SK-N-SH (cell line): ENCODE data around the gene MON1B.

ENCODE experiments used
- CHD2 ChIP-seq: fragments of 150-350 bp; IDR thresholded peaks from 2 replicates; pipeline ENCODE4 v1.6.1; 2018; ENCODE audit warnings: low read length; ENCODE audit not compliant: partially characterized antibody
- EP300 ChIP-seq, 2 experiments: IDR thresholded peaks; 2 replicates each; pipeline versions ENCODE4 v1.4.0 to v1.6.1; 2012; ENCODE audit warnings: borderline replicate concordance in 1 of 2, low read depth in 1 of 2, low read length in 1 of 2
- FOXJ3 ChIP-seq: sonication (generic); formaldehyde crosslinking; IDR thresholded peaks from 2 replicates; pipeline ENCODE4 v1.5.1; 2020; ENCODE audit warnings: mild to moderate bottlenecking, missing genetic modification reagents
- FOXM1 ChIP-seq: IDR thresholded peaks from 2 replicates; pipeline ENCODE4 v1.4.0; 2012; ENCODE audit warnings: low read depth, mild to moderate bottlenecking
- NFIC ChIP-seq: IDR thresholded peaks from 2 replicates; pipeline ENCODE4 v1.4.0; 2012; ENCODE audit warnings: borderline replicate concordance
- NRF1 ChIP-seq: IDR thresholded peaks from 2 replicates; pipeline ENCODE4 v1.6.1; 2012; ENCODE audit warnings: low read depth, mild to moderate bottlenecking, low read length
- POLR2AphosphoS5 ChIP-seq: IDR thresholded peaks from 2 replicates; pipeline ENCODE4 v1.6.1; 2012; ENCODE audit warnings: low read depth, low read length
- RAD21 ChIP-seq: IDR thresholded peaks from 2 replicates; pipeline ENCODE4 v1.6.1; 2012; ENCODE audit warnings: mild to moderate bottlenecking, low read length
- RCOR1 ChIP-seq: fragments of 150-350 bp; IDR thresholded peaks from 2 replicates; pipeline ENCODE4 v1.6.1; 2017; ENCODE audit warnings: antibody characterized with exemption, low read length
- SMC3 ChIP-seq: IDR thresholded peaks from 2 replicates; pipeline ENCODE4 v1.6.1; 2012; ENCODE audit warnings: low read depth, low read length, improper control_type of control experiment
- TAF1 ChIP-seq: IDR thresholded peaks from 2 replicates; pipeline ENCODE4 v1.6.1; 2012; ENCODE audit warnings: low read depth, mild to moderate bottlenecking, low read length, moderate library complexity, borderline replicate concordance
- TF ChIP-seq, protein P1 (sequence below): fragments of 200-600 bp; sonication (generic); IDR thresholded peaks from 2 replicates; pipeline ENCODE4 v1.6.1; 2017; ENCODE audit warnings: antibody characterized with exemption, mild to moderate bottlenecking, moderate library complexity
- TF ChIP-seq, protein P2 (sequence below): IDR thresholded peaks from 2 replicates; pipeline ENCODE4; 2012
- TF ChIP-seq, protein P3 (sequence below): IDR thresholded peaks from 2 replicates; pipeline ENCODE4 v1.4.0; 2012; ENCODE audit warnings: low read depth

- TF ChIP-seq EP300 (IDR thresholded peaks at IDR 0.05; ENCODE audit: borderline replicate concordance in 1 of 2, low read depth in 1 of 2, low read length in 1 of 2) (no peak), CHD2 (no peak), NRF1 (no peak), RAD21 (no peak), TAF1 (no peak), FOXM1 (no peak), RCOR1 (no peak), POLR2AphosphoS5 (no peak), SMC3 (no peak), NFIC (no peak), FOXJ3 (no peak)
- TF ChIP-seq, protein P1, sequence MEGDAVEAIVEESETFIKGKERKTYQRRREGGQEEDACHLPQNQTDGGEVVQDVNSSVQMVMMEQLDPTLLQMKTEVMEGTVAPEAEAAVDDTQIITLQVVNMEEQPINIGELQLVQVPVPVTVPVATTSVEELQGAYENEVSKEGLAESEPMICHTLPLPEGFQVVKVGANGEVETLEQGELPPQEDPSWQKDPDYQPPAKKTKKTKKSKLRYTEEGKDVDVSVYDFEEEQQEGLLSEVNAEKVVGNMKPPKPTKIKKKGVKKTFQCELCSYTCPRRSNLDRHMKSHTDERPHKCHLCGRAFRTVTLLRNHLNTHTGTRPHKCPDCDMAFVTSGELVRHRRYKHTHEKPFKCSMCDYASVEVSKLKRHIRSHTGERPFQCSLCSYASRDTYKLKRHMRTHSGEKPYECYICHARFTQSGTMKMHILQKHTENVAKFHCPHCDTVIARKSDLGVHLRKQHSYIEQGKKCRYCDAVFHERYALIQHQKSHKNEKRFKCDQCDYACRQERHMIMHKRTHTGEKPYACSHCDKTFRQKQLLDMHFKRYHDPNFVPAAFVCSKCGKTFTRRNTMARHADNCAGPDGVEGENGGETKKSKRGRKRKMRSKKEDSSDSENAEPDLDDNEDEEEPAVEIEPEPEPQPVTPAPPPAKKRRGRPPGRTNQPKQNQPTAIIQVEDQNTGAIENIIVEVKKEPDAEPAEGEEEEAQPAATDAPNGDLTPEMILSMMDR = no peak
- TF ChIP-seq, protein P2, sequence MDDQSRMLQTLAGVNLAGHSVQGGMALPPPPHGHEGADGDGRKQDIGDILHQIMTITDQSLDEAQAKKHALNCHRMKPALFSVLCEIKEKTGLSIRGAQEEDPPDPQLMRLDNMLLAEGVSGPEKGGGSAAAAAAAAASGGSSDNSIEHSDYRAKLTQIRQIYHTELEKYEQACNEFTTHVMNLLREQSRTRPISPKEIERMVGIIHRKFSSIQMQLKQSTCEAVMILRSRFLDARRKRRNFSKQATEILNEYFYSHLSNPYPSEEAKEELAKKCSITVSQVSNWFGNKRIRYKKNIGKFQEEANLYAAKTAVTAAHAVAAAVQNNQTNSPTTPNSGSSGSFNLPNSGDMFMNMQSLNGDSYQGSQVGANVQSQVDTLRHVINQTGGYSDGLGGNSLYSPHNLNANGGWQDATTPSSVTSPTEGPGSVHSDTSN = no peak
- TF ChIP-seq, protein P3, sequence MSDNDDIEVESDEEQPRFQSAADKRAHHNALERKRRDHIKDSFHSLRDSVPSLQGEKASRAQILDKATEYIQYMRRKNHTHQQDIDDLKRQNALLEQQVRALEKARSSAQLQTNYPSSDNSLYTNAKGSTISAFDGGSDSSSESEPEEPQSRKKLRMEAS = no peak
Observed at GRCh38 chr16:77199211-77199610, 8.2 kb downstream of the MON1B start, which contains the start of gene SYCE1L.
